ENCODE results near the gene MOB3B. TPM values are rescaled to one million over a fixed set of nuclear protein-coding genes. Genes with fewer than 3 reads are reported as not detected.

The MOB3B gene
- total RNA-seq, 1 donor from 2014 or later = 14.8 TPM

GRCh38 chr9:27400334-27400880 is 129.2 kb downstream of the MOB3B start:
- peaks cover 5% of the 10 kb centered on the region for H3K9me3 Mint-ChIP-seq
- no peak for DNase-seq (ENCODE audit: low spot score in 2 of 2, unreplicated experiment in 2 of 2)
- H3K4me1 Mint-ChIP-seq = peaks cover 36% of the 10 kb centered on the region
- no peaks in the 10 kb centered on the region for H3K27me3 Mint-ChIP-seq (ENCODE audit: low read depth)
- TF ChIP-seq CTCF (IDR thresholded peaks at IDR 0.05; ENCODE audit: unreplicated experiment) = no peak
- H3K27ac Mint-ChIP-seq = no peak overlapping the region
- H3K4me3 Mint-ChIP-seq = no peak overlapping the region
- H3K36me3 Mint-ChIP-seq = peaks cover 1% of the 10 kb centered on the region

- Mint-ChIP-seq H3K9me3 (peaks cover 4% of the 10 kb centered on the region), H3K36me3 (no peaks in the 10 kb centered on the region), H3K27me3 (ENCODE audit: low read depth) (no peaks in the 10 kb centered on the region), H3K4me1 (peaks cover 46% of the 10 kb centered on the region), H3K27ac (no peak overlapping the region), H3K4me3 (no peak overlapping the region)
- no peak for DNase-seq (ENCODE audit: low spot score in 2 of 2, unreplicated experiment in 2 of 2)
- TF ChIP-seq CTCF (IDR thresholded peaks at IDR 0.05; ENCODE audit: unreplicated experiment) = no peak
Measured at GRCh38 chr9:27398982-27399653, 130.5 kb downstream of the MOB3B start.

GRCh38 chr9:27396495-27396894 is 133.1 kb downstream of the MOB3B start:
- Mint-ChIP-seq H3K36me3 (no peaks in the 10 kb centered on the region), H3K9me3 (peaks cover 4% of the 10 kb centered on the region), H3K27ac (peak overlapping the region; percentile 64), H3K4me3 (no peak overlapping the region), H3K27me3 (ENCODE audit: low read depth) (no peaks in the 10 kb centered on the region), H3K4me1 (peaks cover 58% of the 10 kb centered on the region)
- TF ChIP-seq CTCF (IDR thresholded peaks at IDR 0.05; ENCODE audit: unreplicated experiment) = no peak
- DNase-seq (ENCODE audit: low spot score in 2 of 2, unreplicated experiment in 2 of 2) = no peak

GRCh38 chr9:27395484-27395921 is 134.1 kb downstream of the MOB3B start:
- Mint-ChIP-seq H3K4me3 (no peak overlapping the region), H3K9me3 (peaks cover 4% of the 10 kb centered on the region), H3K27ac (peak overlapping the region; percentile 85), H3K36me3 (no peaks in the 10 kb centered on the region), H3K27me3 (ENCODE audit: low read depth) (no peaks in the 10 kb centered on the region), H3K4me1 (peaks cover 60% of the 10 kb centered on the region)
- TF ChIP-seq CTCF (IDR thresholded peaks at IDR 0.05; ENCODE audit: unreplicated experiment) = no peak
- DNase-seq (ENCODE audit: low spot score in 2 of 2, unreplicated experiment in 2 of 2) = no peak

GRCh38 chr9:27394826-27395201 is 134.8 kb downstream of the MOB3B start:
- no peak overlapping the region for H3K4me3 Mint-ChIP-seq
- no peaks in the 10 kb centered on the region for H3K27me3 Mint-ChIP-seq (ENCODE audit: low read depth)
- H3K27ac Mint-ChIP-seq = peak overlapping the region; percentile 70

More at GRCh38 chr9:27394826-27395201, 134.8 kb downstream of the MOB3B start:
- Mint-ChIP-seq H3K4me1 (peaks cover 54% of the 10 kb centered on the region), H3K9me3 (peaks cover 4% of the 10 kb centered on the region), H3K36me3 (no peaks in the 10 kb centered on the region)
- no peak for DNase-seq (ENCODE audit: low spot score in 2 of 2, unreplicated experiment in 2 of 2)
- TF ChIP-seq CTCF (IDR thresholded peaks at IDR 0.05; ENCODE audit: unreplicated experiment) = no peak

Measured in mesothelial cell of epicardium (in vitro differentiated cells).